ENCODE data around the gene NKAP.
"Not testable (repeated sequence)": the region's sequence is repeated elsewhere in the genome, so short reads cannot be mapped to it uniquely, and the experiment has no call there.

NKAP gene

GRCh38 chrX:119970574-119970973, 27.0 kb upstream of the NKAP start:
- no peak overlapping the region for H3K4me3 ChIP-seq (replicated peaks; ENCODE audit: low read depth, low read length)
- no peak for TF ChIP-seq CTCF (IDR thresholded peaks at IDR 0.05; ENCODE audit: insufficient read depth, low read length, poor library complexity, severe bottlenecking)
- H3K36me3 ChIP-seq (ENCODE audit: control insufficient read depth, insufficient read depth, low read length), result no peaks in the 10 kb centered on the region
- no peaks in the 10 kb centered on the region for H3K27me3 ChIP-seq (replicated peaks; ENCODE audit: control insufficient read depth, insufficient read depth, low read length)
- no peak for DNase-seq (ENCODE audit: extremely low read depth, insufficient read length)

GRCh38 chrX:119966837-119967236, 23.3 kb upstream of the NKAP start:
- not testable (repeated sequence) for H3K36me3 ChIP-seq (ENCODE audit: control insufficient read depth, insufficient read depth, low read length); H3K27me3 ChIP-seq (replicated peaks; ENCODE audit: control insufficient read depth, insufficient read depth, low read length); DNase-seq (ENCODE audit: extremely low read depth, insufficient read length); H3K4me3 ChIP-seq (replicated peaks; ENCODE audit: low read depth, low read length)

- Histone ChIP-seq H3K4me3 (replicated peaks; ENCODE audit: low read depth, low read length) (no peak overlapping the region), H3K27me3 (replicated peaks; ENCODE audit: control insufficient read depth, insufficient read depth, low read length) (no peaks in the 10 kb centered on the region), H3K36me3 (ENCODE audit: control insufficient read depth, insufficient read depth, low read length) (no peaks in the 10 kb centered on the region)
- no peak for DNase-seq (ENCODE audit: extremely low read depth, insufficient read length)
- no peak for TF ChIP-seq CTCF (IDR thresholded peaks at IDR 0.05; ENCODE audit: insufficient read depth, low read length, poor library complexity, severe bottlenecking)
Measured at GRCh38 chrX:119960625-119961024, 17.1 kb upstream of the NKAP start.

- H3K27me3 ChIP-seq (replicated peaks; ENCODE audit: control insufficient read depth, insufficient read depth, low read length); DNase-seq (ENCODE audit: extremely low read depth, insufficient read length); H3K4me3 ChIP-seq (replicated peaks; ENCODE audit: low read depth, low read length); H3K36me3 ChIP-seq (ENCODE audit: control insufficient read depth, insufficient read depth, low read length): not testable (repeated sequence)
Measured at GRCh38 chrX:119955807-119956570, 12.4 kb upstream of the NKAP start.

DNA sequence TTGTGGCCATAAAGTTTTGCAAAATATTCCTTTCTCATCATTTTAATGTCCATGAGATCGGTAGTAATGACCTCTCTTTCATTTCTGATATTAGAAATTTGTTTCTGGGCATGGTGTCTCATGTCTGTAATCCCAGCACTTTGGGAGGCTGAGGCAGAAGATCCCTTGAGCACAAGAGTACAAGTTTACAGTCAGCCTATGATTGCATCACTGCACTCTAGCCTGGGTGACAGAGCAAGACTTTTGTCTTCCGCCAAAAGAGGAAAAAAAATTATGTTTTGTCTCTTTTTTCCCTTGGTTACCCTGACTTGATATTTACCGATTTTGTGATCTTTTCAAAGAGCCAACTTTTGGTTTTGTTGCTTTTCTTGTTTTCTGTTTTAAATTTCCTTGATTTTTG, 10.8 kb upstream of the NKAP start:
- no peaks in the 10 kb centered on the region for H3K36me3 ChIP-seq (ENCODE audit: control insufficient read depth, insufficient read depth, low read length)
- no peak overlapping the region for H3K4me3 ChIP-seq (replicated peaks; ENCODE audit: low read depth, low read length)
- TF ChIP-seq CTCF (IDR thresholded peaks at IDR 0.05; ENCODE audit: insufficient read depth, low read length, poor library complexity, severe bottlenecking), result no peak
- no peaks in the 10 kb centered on the region for H3K27me3 ChIP-seq (replicated peaks; ENCODE audit: control insufficient read depth, insufficient read depth, low read length)
- no peak for DNase-seq (ENCODE audit: extremely low read depth, insufficient read length)

DNA sequence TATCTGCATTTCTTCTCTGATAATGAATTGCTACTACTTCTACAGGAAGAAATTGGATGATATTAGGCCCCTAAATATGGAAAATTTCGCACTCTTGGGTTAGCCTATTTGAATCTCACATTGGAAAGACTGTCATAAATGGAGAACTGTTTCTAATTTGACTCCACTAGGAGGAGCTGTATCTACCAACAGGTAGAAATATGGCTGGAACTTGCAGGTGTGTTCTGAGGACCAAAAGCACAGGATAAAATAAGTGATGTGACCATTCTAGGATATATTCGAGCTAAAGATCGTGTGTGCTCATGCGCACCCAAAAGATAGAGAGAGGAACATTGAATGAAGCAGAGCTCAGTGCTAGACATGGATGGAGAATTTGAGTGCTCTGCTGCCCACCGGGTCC, 4.8 kb upstream of the NKAP start:
- Histone ChIP-seq H3K36me3 (ENCODE audit: control insufficient read depth, insufficient read depth, low read length) (no peaks in the 10 kb centered on the region), H3K27me3 (replicated peaks; ENCODE audit: control insufficient read depth, insufficient read depth, low read length) (no peaks in the 10 kb centered on the region), H3K4me3 (replicated peaks; ENCODE audit: low read depth, low read length) (no peak overlapping the region)
- DNase-seq (ENCODE audit: extremely low read depth, insufficient read length), result no peak
- TF ChIP-seq CTCF (IDR thresholded peaks at IDR 0.05; ENCODE audit: insufficient read depth, low read length, poor library complexity, severe bottlenecking), result peak; percentile 31

DNA sequence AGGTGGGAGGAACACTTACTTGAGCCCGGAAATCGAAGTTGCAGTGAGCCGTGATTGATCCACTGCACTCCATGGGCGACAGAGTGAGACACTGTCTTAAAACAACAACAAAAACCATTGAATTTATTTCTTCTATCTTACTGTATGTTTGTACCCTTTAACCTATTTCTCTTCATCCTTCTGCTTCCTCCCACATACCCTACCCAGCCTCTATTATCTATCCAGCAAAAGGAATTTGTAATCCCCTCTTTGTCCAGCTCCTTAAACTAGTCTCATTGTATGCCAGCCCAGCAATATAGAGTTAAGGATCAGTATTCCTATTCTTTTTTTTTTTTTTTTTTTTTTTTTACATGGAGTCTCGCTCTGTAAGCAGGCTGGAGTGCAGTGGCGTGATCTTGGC, 1.9 kb upstream of the NKAP start:
- no peak for DNase-seq (ENCODE audit: extremely low read depth, insufficient read length)
- Histone ChIP-seq H3K4me3 (replicated peaks; ENCODE audit: low read depth, low read length) (no peak overlapping the region), H3K36me3 (ENCODE audit: control insufficient read depth, insufficient read depth, low read length) (no peaks in the 10 kb centered on the region), H3K27me3 (replicated peaks; ENCODE audit: control insufficient read depth, insufficient read depth, low read length) (no peaks in the 10 kb centered on the region)
- TF ChIP-seq CTCF (IDR thresholded peaks at IDR 0.05; ENCODE audit: insufficient read depth, low read length, poor library complexity, severe bottlenecking), result no peak

All from GM06990 (cell line).